Breast epithelium (tissue), 3 donors: Measurements from ENCODE around the gene MARCHF2.

ENCODE experiments used
- CTCF ChIP-seq, 3 donors: fragments of 450-650 bp; IDR thresholded peaks; one replicate each; pipeline ENCODE4 v1.5.1; 2016 to 2017; ENCODE audit warnings: antibody characterized with exemption in 3 of 3, mild to moderate bottlenecking in 3 of 3, moderate library complexity in 3 of 3
- POLR2A ChIP-seq: fragments of 450-650 bp; IDR thresholded peaks from one replicate; pipeline ENCODE4 v1.6.1; 2016; ENCODE audit warnings: antibody characterized with exemption, mild to moderate bottlenecking, moderate library complexity
- POLR2AphosphoS5 ChIP-seq, 3 donors: sonication (generic); formaldehyde crosslinking; IDR thresholded peaks; one replicate each; pipeline ENCODE4 v1.6.1; 2017; ENCODE audit warnings: antibody characterized with exemption in 3 of 3

DNA sequence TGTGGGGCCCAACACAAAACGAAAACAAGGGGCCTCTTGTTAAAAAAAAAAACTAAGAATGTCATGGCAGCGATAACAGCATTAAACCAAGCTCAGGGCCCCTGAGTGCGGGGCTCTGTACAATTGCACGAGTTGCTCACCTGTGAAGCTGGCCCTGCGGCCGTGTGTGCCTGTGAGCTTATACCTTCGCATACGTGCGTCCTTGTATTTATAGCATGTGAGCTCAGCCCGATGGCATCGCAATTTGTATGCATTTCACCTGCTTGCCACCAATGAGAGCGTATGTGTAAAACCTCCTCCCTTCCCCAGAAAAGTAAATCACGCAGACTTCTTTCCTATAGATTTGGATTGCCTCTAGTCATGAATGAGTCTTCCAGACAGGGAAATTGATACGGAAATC lies 48.8 kb downstream of the MARCHF2 start:
- TF ChIP-seq CTCF (IDR thresholded peaks at IDR 0.05) (no peak), POLR2A (no peak), POLR2AphosphoS5 (IDR thresholded peaks at IDR 0.05) (no peak)
